RWPE2 (cell line): ENCODE data around the gene ARAP1.

ENCODE experiments used
- ATAC-seq: fragments of 200-7000 bp; cut with Tn5 transposase; 3 replicates; pipeline ENCODE4 v1.9.1; 2021; ENCODE audit warnings: low read depth
- DNase-seq: peaks from one replicate; pipeline ENCODE4 v3.0.0-alpha.2; 2020; ENCODE audit warnings: low spot score
- H3K27ac ChIP-seq: fragments of 450-650 bp; 2 replicates; pipeline ENCODE4 v1.5.1; 2017; ENCODE audit warnings: mild to moderate bottlenecking; ENCODE audit not compliant: poor library complexity, severe bottlenecking
- H3K27me3 ChIP-seq: fragments of 250-450 bp; sonication (Bioruptor Pico); 2 replicates; pipeline ENCODE4 v1.5.1; 2021; ENCODE audit warnings: mild to moderate bottlenecking, moderate library complexity; ENCODE audit not compliant: insufficient read depth, poor library complexity, severe bottlenecking
- H3K36me3 ChIP-seq: fragments of 250-450 bp; sonication (Bioruptor Pico); 2 replicates; pipeline ENCODE4 v1.5.1; 2020; ENCODE audit warnings: low read depth, mild to moderate bottlenecking, moderate library complexity
- H3K4me1 ChIP-seq: fragments of 250-450 bp; sonication (Bioruptor Pico); 2 replicates; pipeline ENCODE4 v1.5.1; 2021; ENCODE audit warnings: mild to moderate bottlenecking, moderate library complexity; ENCODE audit not compliant: insufficient read depth, poor library complexity, severe bottlenecking
- H3K4me3 ChIP-seq: fragments of 250-450 bp; sonication (Bioruptor Pico); 2 replicates; pipeline ENCODE4 v1.5.1; 2021; ENCODE audit warnings: mild to moderate bottlenecking, moderate library complexity; ENCODE audit not compliant: severe bottlenecking
- H3K9me3 ChIP-seq: fragments of 250-450 bp; sonication (Bioruptor Pico); 2 replicates; pipeline ENCODE4 v1.5.1; 2021; ENCODE audit warnings: mild to moderate bottlenecking, moderate library complexity; ENCODE audit not compliant: severe bottlenecking
- TF ChIP-seq, protein P1 (sequence below): fragments of 450-650 bp; IDR thresholded peaks from one replicate; pipeline ENCODE4 v1.5.1; 2017; ENCODE audit warnings: mild to moderate bottlenecking, moderate library complexity; ENCODE audit not compliant: poor library complexity, severe bottlenecking

The ARAP1 gene

GRCh38 chr11:72719551-72719950 is 32.7 kb downstream of the ARAP1 start:
- H3K4me1 ChIP-seq: peaks cover 7% of the 10 kb centered on the region

GRCh38 chr11:72719144-72719543 is 33.1 kb downstream of the ARAP1 start:
- TF ChIP-seq, protein P1, sequence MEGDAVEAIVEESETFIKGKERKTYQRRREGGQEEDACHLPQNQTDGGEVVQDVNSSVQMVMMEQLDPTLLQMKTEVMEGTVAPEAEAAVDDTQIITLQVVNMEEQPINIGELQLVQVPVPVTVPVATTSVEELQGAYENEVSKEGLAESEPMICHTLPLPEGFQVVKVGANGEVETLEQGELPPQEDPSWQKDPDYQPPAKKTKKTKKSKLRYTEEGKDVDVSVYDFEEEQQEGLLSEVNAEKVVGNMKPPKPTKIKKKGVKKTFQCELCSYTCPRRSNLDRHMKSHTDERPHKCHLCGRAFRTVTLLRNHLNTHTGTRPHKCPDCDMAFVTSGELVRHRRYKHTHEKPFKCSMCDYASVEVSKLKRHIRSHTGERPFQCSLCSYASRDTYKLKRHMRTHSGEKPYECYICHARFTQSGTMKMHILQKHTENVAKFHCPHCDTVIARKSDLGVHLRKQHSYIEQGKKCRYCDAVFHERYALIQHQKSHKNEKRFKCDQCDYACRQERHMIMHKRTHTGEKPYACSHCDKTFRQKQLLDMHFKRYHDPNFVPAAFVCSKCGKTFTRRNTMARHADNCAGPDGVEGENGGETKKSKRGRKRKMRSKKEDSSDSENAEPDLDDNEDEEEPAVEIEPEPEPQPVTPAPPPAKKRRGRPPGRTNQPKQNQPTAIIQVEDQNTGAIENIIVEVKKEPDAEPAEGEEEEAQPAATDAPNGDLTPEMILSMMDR: no peak
- Histone ChIP-seq H3K9me3 (no peaks in the 10 kb centered on the region), H3K4me1 (peaks cover 7% of the 10 kb centered on the region), H3K27me3 (no peaks in the 10 kb centered on the region), H3K36me3 (peaks cover 15% of the 10 kb centered on the region), H3K4me3 (no peak overlapping the region), H3K27ac (no peak overlapping the region)
- DNase-seq: no peak
- ATAC-seq: no peak

More at GRCh38 chr11:72719551-72719950, 32.7 kb downstream of the ARAP1 start:
- DNase-seq (no peak), ATAC-seq (no peak)
- Histone ChIP-seq H3K27ac (no peak overlapping the region), H3K36me3 (peaks cover 15% of the 10 kb centered on the region), H3K27me3 (no peaks in the 10 kb centered on the region), H3K9me3 (no peaks in the 10 kb centered on the region), H3K4me3 (no peak overlapping the region)
- TF ChIP-seq, protein P1: no peak

DNA sequence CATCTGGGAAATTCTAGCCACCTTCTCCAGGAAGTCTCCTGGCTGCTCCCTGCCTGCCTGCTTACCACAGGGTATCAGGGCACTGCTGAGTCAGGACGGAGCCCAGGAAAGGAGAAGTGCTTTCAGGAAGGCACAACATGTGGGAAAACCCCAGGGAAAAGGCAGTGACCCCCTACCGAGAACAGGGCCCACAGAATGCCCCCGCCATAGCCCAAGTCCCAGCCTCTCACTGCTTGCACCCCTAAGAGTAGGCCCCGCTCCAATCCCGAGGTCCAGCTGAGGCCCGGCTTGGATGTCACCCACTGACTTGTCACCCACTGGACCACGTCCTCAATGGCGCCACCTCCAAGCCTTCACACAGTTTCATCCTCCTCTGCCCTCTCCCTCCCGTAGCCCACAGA is 34.1 kb downstream of the ARAP1 start:
- Histone ChIP-seq H3K36me3 (peaks cover 15% of the 10 kb centered on the region), H3K9me3 (no peaks in the 10 kb centered on the region), H3K4me1 (peaks cover 7% of the 10 kb centered on the region), H3K4me3 (no peak overlapping the region), H3K27me3 (no peaks in the 10 kb centered on the region), H3K27ac (no peak overlapping the region)
- DNase-seq (no peak), ATAC-seq (no peak)
- TF ChIP-seq, protein P1: no peak

DNA sequence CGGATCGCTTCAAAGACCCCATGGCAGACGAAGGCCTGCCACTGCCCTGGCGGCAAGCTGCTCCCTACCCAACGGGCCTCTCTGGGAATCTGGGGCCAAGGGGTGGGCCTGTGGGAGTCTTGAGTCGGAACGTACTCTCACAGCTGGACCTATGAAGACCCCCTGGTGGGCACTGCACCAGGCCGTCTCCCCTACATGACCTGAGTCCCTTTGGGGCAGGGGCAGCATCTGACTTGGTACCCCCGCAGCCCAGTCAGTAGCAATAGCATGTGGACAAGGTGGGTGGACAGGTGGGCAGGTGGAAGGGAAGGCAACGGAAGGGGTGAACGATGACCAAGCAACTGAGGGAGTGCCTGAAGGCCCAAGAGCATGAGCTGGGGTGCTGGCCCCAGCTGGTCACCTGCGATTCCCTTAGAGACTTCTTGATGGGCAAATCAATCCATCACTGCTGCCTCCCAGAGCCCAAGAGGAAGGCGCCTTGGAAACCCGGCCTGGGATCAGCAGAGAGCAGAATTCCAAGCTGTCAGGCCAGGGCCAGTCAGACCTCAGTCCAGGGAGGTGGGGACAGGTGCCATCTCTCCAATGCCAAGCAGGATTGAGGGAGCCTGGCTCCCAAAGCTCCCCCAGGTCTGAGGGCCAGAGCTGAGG is 35.3 kb downstream of the ARAP1 start:
- H3K4me1 ChIP-seq: peaks cover 4% of the 10 kb centered on the region
- H3K27ac ChIP-seq: no peak overlapping the region
- TF ChIP-seq, protein P1: no peak
- no peaks in the 10 kb centered on the region for H3K9me3 ChIP-seq
- ATAC-seq (no peak), DNase-seq (no peak)
- H3K4me3 ChIP-seq: no peak overlapping the region
- H3K27me3 ChIP-seq: no peaks in the 10 kb centered on the region
- H3K36me3 ChIP-seq: peaks cover 17% of the 10 kb centered on the region

GRCh38 chr11:72716290-72716689 is 35.9 kb downstream of the ARAP1 start:
- TF ChIP-seq, protein P1: no peak
- Histone ChIP-seq H3K4me1 (peaks cover 4% of the 10 kb centered on the region), H3K9me3 (no peaks in the 10 kb centered on the region), H3K36me3 (peaks cover 23% of the 10 kb centered on the region), H3K27me3 (no peaks in the 10 kb centered on the region), H3K27ac (no peak overlapping the region), H3K4me3 (no peak overlapping the region)
- ATAC-seq (no peak), DNase-seq (no peak)
